Endothelial cell of umbilical vein (primary cell): ENCODE data around the gene FCGBP. TPM values are rescaled to one million over a fixed set of nuclear protein-coding genes. Genes with fewer than 3 reads are reported as not detected.
"Not testable (repeated sequence)": the region's sequence is repeated elsewhere in the genome, so short reads cannot be mapped to it uniquely, and the experiment has no call there.

Experiments
- BruUV-seq: library from RNA; stranded (reverse); fragments of 400-500 nt; replicated peaks from 2 replicates; lab custom pipeline; 2021; lab: Mats Ljungman, UMichigan
- CTCF ChIA-PET: fragments of 300-600, 350-600 bp; sonication (Branson Sonifier 250); formaldehyde crosslinking; loops from one replicate; lab custom pipeline; 2021; ENCODE audit warnings: antibody characterized with exemption, inconsistent platforms; lab: Charles Lee
- POLR2A ChIA-PET: fragments of 300-600, 350-600 bp; sonication (Branson Sonifier 250); formaldehyde crosslinking; loops from one replicate; lab custom pipeline; 2021; ENCODE audit warnings: antibody characterized with exemption, inconsistent platforms; lab: Charles Lee
- DNase-seq: peaks from one replicate; pipeline ENCODE4 v3.0.0-alpha.2; 2011; ENCODE audit warnings: low read depth, low spot score
- FAIRE-seq: peaks from 2 replicates; lab custom pipeline; 2011; peaks lifted over from hg19 to GRCh38; lab: Jason Lieb, UNC
- H2AFZ ChIP-seq: 2 replicates; pipeline ENCODE4 v1.6.0; 2012; ENCODE audit warnings: low read depth, low read length, control low read depth, inconsistent platforms
- H3K27ac ChIP-seq: 2 replicates; pipeline ENCODE4 v1.5.1; 2011; ENCODE audit warnings: low read depth, mild to moderate bottlenecking, control low read depth, low read length, moderate library complexity; ENCODE audit not compliant: insufficient read depth
- H3K27me3 ChIP-seq, 2 experiments: 2 replicates each; pipeline versions ENCODE4 v1.6.0 to v1.6.1; 2011; ENCODE audit warnings: low read length in 2 of 2, mixed read lengths in 1 of 2; ENCODE audit not compliant: control insufficient read depth in 2 of 2, insufficient read depth in 2 of 2
- H3K36me3 ChIP-seq, 2 experiments: 2 replicates in 1 of 2; 3 replicates in 1 of 2; pipeline ENCODE4 v1.5.1; 2011; ENCODE audit warnings: low read length in 2 of 2, mild to moderate bottlenecking in 1 of 2, moderate library complexity in 1 of 2; ENCODE audit not compliant: control insufficient read depth in 2 of 2, insufficient read depth in 2 of 2; ENCODE audit errors: extremely low read depth in 1 of 2
- H3K4me1 ChIP-seq: 3 replicates; pipeline ENCODE4 v1.5.1; 2011; ENCODE audit warnings: mild to moderate bottlenecking, low read length; ENCODE audit not compliant: control insufficient read depth, insufficient read depth; ENCODE audit errors: extremely low read depth
- H3K4me2 ChIP-seq: 2 replicates; pipeline ENCODE4 v1.6.1; 2011; ENCODE audit warnings: low read length, control low read depth, mixed read lengths; ENCODE audit not compliant: insufficient read depth
- H3K4me3 ChIP-seq, 3 experiments: fragments of 200-600 bp in 1 of 3; sonication (generic), shearing (Covaris generic) in 1 of 3; replicated peaks in 1 of 3; 2 replicates each; pipeline ENCODE4 v1.5.1; 2011 to 2016; ENCODE audit warnings: control low read depth in 3 of 3, low read length in 3 of 3, mild to moderate bottlenecking in 2 of 3, inconsistent platforms in 1 of 3, low read depth in 1 of 3, moderate library complexity in 1 of 3; ENCODE audit not compliant: insufficient read depth in 1 of 3
- H3K79me2 ChIP-seq: 2 replicates; pipeline ENCODE4 v1.6.0; 2012; ENCODE audit warnings: low read length, inconsistent platforms; ENCODE audit not compliant: control insufficient read depth, insufficient read depth
- H3K9ac ChIP-seq: replicated peaks from 2 replicates; pipeline ENCODE3; 2011; ENCODE audit warnings: low read length, control low read depth; ENCODE audit not compliant: insufficient read depth; ENCODE audit errors: extremely low read depth
- H3K9me1 ChIP-seq: replicated peaks from 3 replicates; pipeline ENCODE4 v1.6.0; 2011; ENCODE audit warnings: mild to moderate bottlenecking, low read length; ENCODE audit not compliant: control insufficient read depth, insufficient read depth; ENCODE audit errors: extremely low read depth
- H3K9me3 ChIP-seq: replicated peaks from 2 replicates; pipeline ENCODE4 v1.5.1; 2012; ENCODE audit warnings: low read length, inconsistent platforms; ENCODE audit not compliant: control insufficient read depth, insufficient read depth
- H4K20me1 ChIP-seq: replicated peaks from 2 replicates; pipeline ENCODE3; 2011; ENCODE audit warnings: mild to moderate bottlenecking, low read length; ENCODE audit not compliant: control insufficient read depth, insufficient read depth; ENCODE audit errors: extremely low read depth
- dilution Hi-C: fragments of 300-500 bp; cut with MboI; formaldehyde crosslinking; loops from one replicate; pipeline ENCODE4 v1.15.0; 2019; ENCODE audit warnings: low sequenced_read_pairs; ENCODE audit not compliant: extremely low pct_ligation_motif_present
- intact Hi-C: fragments of 100-400 bp; cut with micrococcal nuclease; formaldehyde crosslinking; loops from one replicate; pipeline ENCODE4 v1.10.0; 2022
- polyA plus RNA-seq, 4 experiments: library from polyadenylated mRNA; depleted of rRNA in 3 of 4; stranded (reverse) in 3 of 4; unstranded in 1 of 4; fragments of >200 nt; gene quantifications; 2 replicates each; pipeline versions ENCODE4 v1.2.1 to v1.2.3, GENCODE V29; 2011 to 2012; ENCODE audit warnings: missing spikeins in 1 of 4
- total RNA-seq: library from RNA; stranded (reverse); gene quantifications from 2 replicates; pipeline ENCODE4 v1.2.3, GENCODE V29; 2021

Gene FCGBP
- total and polyA plus RNA-seq, 2 donors (not counting 3 experiments of a cell fraction or from before 2014, with no cell fraction given) = 0.01 TPM; not detected in 1

DNA sequence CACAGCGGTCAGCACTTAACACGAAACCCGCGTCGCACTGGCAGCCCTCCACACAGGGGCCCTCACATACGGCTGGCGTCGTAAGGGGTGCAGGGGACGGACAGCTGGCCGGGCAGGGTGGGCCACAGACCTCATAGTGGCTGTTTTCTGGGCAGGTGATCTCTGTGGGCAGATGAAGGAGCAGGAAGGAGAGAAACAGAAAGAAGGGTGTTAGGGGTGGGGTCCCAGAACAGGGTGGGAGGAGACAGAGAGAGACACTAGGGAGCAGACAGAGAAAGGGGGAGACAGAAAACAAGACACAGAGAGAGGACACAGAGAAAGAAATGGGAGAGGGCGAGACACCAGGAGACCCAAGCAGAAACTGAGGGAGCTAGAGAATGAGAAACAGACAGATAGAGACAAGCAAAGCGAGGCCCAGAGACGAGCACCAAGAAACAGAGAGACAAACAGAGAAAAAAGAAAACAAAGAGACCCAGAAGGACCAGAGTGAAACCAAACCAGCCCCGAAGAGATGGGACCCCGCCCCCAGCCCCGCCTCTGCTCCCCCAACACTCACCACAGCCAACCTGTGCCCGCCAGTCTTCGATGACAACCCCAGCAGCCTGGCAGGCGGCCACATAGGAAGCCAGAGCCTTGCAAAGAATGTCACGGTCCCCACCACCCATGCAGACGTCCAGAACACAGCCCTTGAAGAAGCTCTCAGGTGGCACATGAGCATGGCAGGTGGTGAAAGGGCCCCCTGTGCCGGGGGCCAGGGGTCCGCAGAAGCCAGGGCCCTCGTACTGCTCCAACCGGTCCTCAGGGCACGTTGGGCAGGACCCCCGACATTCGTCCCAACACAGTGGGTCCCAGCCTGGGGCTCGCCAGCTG, 40.8 kb downstream of the FCGBP start:
- H3K9me3 ChIP-seq, H3K9ac ChIP-seq, H3K4me3 ChIP-seq, FAIRE-seq, H3K9me1 ChIP-seq, H2AFZ ChIP-seq, BruUV-seq, POLR2A ChIA-PET, DNase-seq, H3K79me2 ChIP-seq, H3K4me2 ChIP-seq, dilution Hi-C loops, H3K27me3 ChIP-seq, H3K27ac ChIP-seq, H4K20me1 ChIP-seq, intact Hi-C loops, H3K4me1 ChIP-seq, H3K36me3 ChIP-seq: not testable (repeated sequence)
- CTCF ChIA-PET = interaction anchor here (0.8 kb wide), 1 partner anchor 15 kb away, joined by 4 read pairs; no protein-coding TSS in a partner anchor

- H3K36me3 ChIP-seq, intact Hi-C loops: not testable (repeated sequence)
These were observed 41.9 kb downstream of the FCGBP start for GRCh38 chr19:39892506-39892902.

More at GRCh38 chr19:39892506-39892902, 41.9 kb downstream of the FCGBP start:
- H3K9ac ChIP-seq, DNase-seq, H3K9me1 ChIP-seq, H3K27me3 ChIP-seq, BruUV-seq, H3K4me3 ChIP-seq, dilution Hi-C loops, H3K4me1 ChIP-seq, H3K79me2 ChIP-seq, POLR2A ChIA-PET, FAIRE-seq, H3K27ac ChIP-seq, H4K20me1 ChIP-seq, H3K9me3 ChIP-seq, H3K4me2 ChIP-seq, H2AFZ ChIP-seq: not testable (repeated sequence)
- CTCF ChIA-PET = interaction anchor here (0.8 kb wide), 1 partner anchor 14 kb away, joined by 5 read pairs; no protein-coding TSS in a partner anchor
